PC-9 (cell line): Measurements from ENCODE around the gene HOXA1. TPM values are rescaled to one million over a fixed set of nuclear protein-coding genes. Genes with fewer than 3 reads are reported as not detected.

Experiments used
- BruUV-seq: library from RNA; stranded (reverse); fragments of 400-500 nt; replicated peaks from 2 replicates; lab custom pipeline; 2021; lab: Mats Ljungman, UMichigan
- CTCF ChIA-PET: fragments of 300-600 bp; sonication (Branson Sonifier 250); formaldehyde crosslinking; loops from one replicate; lab custom pipeline; 2022; ENCODE audit warnings: antibody characterized with exemption; lab: Charles Lee
- POLR2A ChIA-PET: fragments of 300-600 bp; sonication (Branson Sonifier 250); formaldehyde crosslinking; loops from one replicate; lab custom pipeline; 2022; ENCODE audit warnings: antibody characterized with exemption; ENCODE audit not compliant: unreplicated experiment; lab: Charles Lee
- DNase-seq, 2 experiments: peaks; one replicate each; pipeline versions ENCODE4 v3.0.0 to v3.0.0-alpha.2; 2015 to 2022; ENCODE audit warnings: mixed read lengths in 1 of 2
- H2AFZ ChIP-seq: fragments of 200-600 bp; sonication (generic); 2 replicates; pipeline ENCODE4 v1.8.1; 2017; ENCODE audit warnings: antibody characterized with exemption
- H3F3A ChIP-seq: fragments of 200-600 bp; sonication (generic); 2 replicates; pipeline ENCODE4 v1.8.1; 2017; ENCODE audit warnings: antibody characterized with exemption, mild to moderate bottlenecking, low read depth; ENCODE audit not compliant: insufficient read depth
- H3K27ac ChIP-seq: fragments of 200-600 bp; sonication (generic); 2 replicates; pipeline ENCODE4 v1.6.1; 2016; ENCODE audit warnings: mixed run types
- H3K27me3 ChIP-seq: fragments of 200-600 bp; sonication (generic); 2 replicates; pipeline ENCODE4 v1.6.1; 2016; ENCODE audit warnings: low read depth, mixed run types; ENCODE audit not compliant: insufficient read depth
- H3K36me3 ChIP-seq: fragments of 200-600 bp; sonication (generic); 2 replicates; pipeline ENCODE4 v1.6.1; 2016; ENCODE audit warnings: low read depth, mixed run types
- H3K4me1 ChIP-seq: fragments of 200-600 bp; sonication (generic); replicated peaks from 2 replicates; pipeline ENCODE4 v1.6.1; 2016; ENCODE audit warnings: mixed run types; ENCODE audit not compliant: insufficient read depth
- H3K4me2 ChIP-seq: fragments of 200-600 bp; sonication (generic); 2 replicates; pipeline ENCODE4 v1.6.1; 2017; ENCODE audit warnings: mixed run types
- H3K4me3 ChIP-seq: fragments of 200-600 bp; sonication (generic); 2 replicates; pipeline ENCODE4 v1.6.1; 2016; ENCODE audit warnings: mixed run types
- H3K79me2 ChIP-seq: fragments of 200-600 bp; sonication (generic); 2 replicates; pipeline ENCODE4 v1.6.1; 2017; ENCODE audit warnings: low read depth, mixed run types
- H3K9me2 ChIP-seq: fragments of 200-600 bp; sonication (generic); 2 replicates; pipeline ENCODE4 v1.8.1; 2017; ENCODE audit warnings: mild to moderate bottlenecking; ENCODE audit not compliant: insufficient read depth
- H3K9me3 ChIP-seq: fragments of 200-600 bp; sonication (generic); 2 replicates; pipeline ENCODE4 v1.8.1; 2016; ENCODE audit warnings: low read depth; ENCODE audit not compliant: insufficient read depth
- H4K20me1 ChIP-seq: fragments of 200-600 bp; sonication (generic); 2 replicates; pipeline ENCODE4 v1.8.1; 2017; ENCODE audit not compliant: insufficient read depth
- EZH2 ChIP-seq: fragments of 200-600 bp; sonication (generic); IDR thresholded peaks from 2 replicates; pipeline ENCODE4 v1.8.0; 2017; ENCODE audit warnings: antibody characterized with exemption, low read depth
- intact Hi-C: fragments of 100-400 bp; cut with micrococcal nuclease; formaldehyde crosslinking; loops from one replicate; pipeline ENCODE4 v1.10.0; 2022; ENCODE audit not compliant: unreplicated experiment
- total RNA-seq: library from RNA; stranded (reverse); gene quantifications from 2 replicates; pipeline ENCODE4 v1.2.3, GENCODE V29; 2021
- TF ChIP-seq, protein P1 (sequence below): fragments of 200-600 bp; sonication (generic); conservative IDR thresholded peaks from 2 replicates; pipeline ENCODE4 v1.6.1; 2017; ENCODE audit warnings: mixed run types, antibody characterized with exemption, mild to moderate bottlenecking, moderate library complexity

HOXA1 gene
- total RNA-seq, 1 experiment from 2014 or later, result 2.2 TPM

GRCh38 chr7:27141923-27142579, 46.3 kb upstream of the HOXA1 start:
- Histone ChIP-seq H4K20me1 (no peaks in the 10 kb centered on the region), H3K4me2 (no peak overlapping the region), H3K27me3 (no peaks in the 10 kb centered on the region), H3K4me3 (no peak overlapping the region), H3K9me3 (no peaks in the 10 kb centered on the region), H3K36me3 (no peaks in the 10 kb centered on the region), H3F3A (no peaks in the 10 kb centered on the region; the same call in 1 of the 2 replicates), H3K27ac (no peak overlapping the region), H3K79me2 (no peaks in the 10 kb centered on the region), H3K9me2 (no peaks in the 10 kb centered on the region), H3K4me1 (peaks cover 4% of the 10 kb centered on the region), H2AFZ (no peak overlapping the region)
- ChIA-PET CTCF (interaction anchor here (0.6 kb wide), 1 partner anchor 291 kb away, joined by 4 read pairs; no protein-coding TSS in a partner anchor), POLR2A (no interaction called here)
- BruUV-seq, result no TSS peak
- no peak for DNase-seq
- intact Hi-C loops, result no loop called here
- TF ChIP-seq, protein P1, sequence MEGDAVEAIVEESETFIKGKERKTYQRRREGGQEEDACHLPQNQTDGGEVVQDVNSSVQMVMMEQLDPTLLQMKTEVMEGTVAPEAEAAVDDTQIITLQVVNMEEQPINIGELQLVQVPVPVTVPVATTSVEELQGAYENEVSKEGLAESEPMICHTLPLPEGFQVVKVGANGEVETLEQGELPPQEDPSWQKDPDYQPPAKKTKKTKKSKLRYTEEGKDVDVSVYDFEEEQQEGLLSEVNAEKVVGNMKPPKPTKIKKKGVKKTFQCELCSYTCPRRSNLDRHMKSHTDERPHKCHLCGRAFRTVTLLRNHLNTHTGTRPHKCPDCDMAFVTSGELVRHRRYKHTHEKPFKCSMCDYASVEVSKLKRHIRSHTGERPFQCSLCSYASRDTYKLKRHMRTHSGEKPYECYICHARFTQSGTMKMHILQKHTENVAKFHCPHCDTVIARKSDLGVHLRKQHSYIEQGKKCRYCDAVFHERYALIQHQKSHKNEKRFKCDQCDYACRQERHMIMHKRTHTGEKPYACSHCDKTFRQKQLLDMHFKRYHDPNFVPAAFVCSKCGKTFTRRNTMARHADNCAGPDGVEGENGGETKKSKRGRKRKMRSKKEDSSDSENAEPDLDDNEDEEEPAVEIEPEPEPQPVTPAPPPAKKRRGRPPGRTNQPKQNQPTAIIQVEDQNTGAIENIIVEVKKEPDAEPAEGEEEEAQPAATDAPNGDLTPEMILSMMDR, result no peak

DNA sequence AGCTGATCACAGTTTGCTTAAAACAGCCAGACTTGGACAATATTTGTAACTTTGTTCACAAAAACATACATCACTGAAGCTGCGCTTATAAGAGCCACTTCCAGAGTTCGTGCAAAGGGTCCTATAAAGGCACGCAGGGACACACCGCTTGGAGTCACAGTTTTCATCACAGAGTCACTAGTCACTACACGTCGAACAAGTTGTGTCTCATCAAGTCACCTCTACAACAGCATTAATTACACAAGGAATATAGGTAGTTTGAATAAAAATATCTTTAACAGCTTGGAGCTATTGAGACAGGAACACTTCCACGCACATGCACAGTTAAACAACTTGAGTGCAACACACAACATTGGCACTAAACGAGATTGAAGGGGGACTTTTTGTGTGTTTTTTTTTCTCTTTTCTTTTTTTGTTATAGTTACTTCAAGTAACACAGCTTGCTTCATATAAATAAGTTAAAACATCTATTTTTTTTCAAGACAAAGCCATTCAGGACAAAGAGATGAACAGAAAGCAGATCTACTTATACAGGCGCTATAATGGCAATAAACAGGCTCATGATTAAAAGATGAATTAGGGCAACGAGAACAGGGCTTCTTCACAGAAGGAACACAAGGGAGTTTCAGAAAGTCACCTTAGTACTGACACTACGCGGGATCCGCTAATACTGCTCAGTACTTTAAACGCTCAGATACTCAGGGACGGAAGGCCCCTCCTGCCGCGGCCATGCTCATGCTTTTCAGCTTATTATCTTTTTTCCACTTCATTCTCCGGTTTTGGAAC, 45.5 kb upstream of the HOXA1 start:
- ChIA-PET CTCF (no interaction called here), POLR2A (no interaction called here)
- no TSS peak for BruUV-seq
- Histone ChIP-seq H3K36me3 (no peaks in the 10 kb centered on the region), H2AFZ (no peak overlapping the region), H3K4me1 (peaks cover 11% of the 10 kb centered on the region), H3F3A (no peaks in the 10 kb centered on the region; the same call in 1 of the 2 replicates), H3K9me2 (no peaks in the 10 kb centered on the region), H3K9me3 (no peaks in the 10 kb centered on the region), H3K27me3 (no peaks in the 10 kb centered on the region), H3K4me2 (no peak overlapping the region), H4K20me1 (no peaks in the 10 kb centered on the region), H3K79me2 (no peaks in the 10 kb centered on the region), H3K27ac (no peak overlapping the region), H3K4me3 (no peak overlapping the region)
- intact Hi-C loops, result no loop called here
- no peak for DNase-seq
- TF ChIP-seq EZH2, result no peak
- TF ChIP-seq, protein P1, result no peak

- intact Hi-C loops, result no loop called here
- Histone ChIP-seq H3K4me3 (no peak overlapping the region), H3F3A (peaks cover 10% of the 10 kb centered on the region), H3K4me1 (peaks cover 21% of the 10 kb centered on the region), H4K20me1 (no peaks in the 10 kb centered on the region), H3K4me2 (no peak overlapping the region), H3K79me2 (no peaks in the 10 kb centered on the region), H3K9me2 (no peaks in the 10 kb centered on the region), H3K9me3 (no peaks in the 10 kb centered on the region), H3K36me3 (no peaks in the 10 kb centered on the region), H3K27ac (no peak overlapping the region), H2AFZ (no peak overlapping the region), H3K27me3 (no peaks in the 10 kb centered on the region)
- ChIA-PET POLR2A (no interaction called here), CTCF (no interaction called here)
- no TSS peak for BruUV-seq
- TF ChIP-seq EZH2, result no peak
- TF ChIP-seq, protein P1, result no peak
- no peak for DNase-seq
These were observed 44.5 kb upstream of the HOXA1 start for GRCh38 chr7:27140126-27140857.
